Thyroid gland (tissue), 4 donors: ENCODE results near the gene CCT8L2.
A peak's percentile ranks its signal among the peaks of the same experiment; 100 is the strongest.
"Not testable (repeated sequence)": the region's sequence is repeated elsewhere in the genome, so short reads cannot be mapped to it uniquely, and the experiment has no call there.

Experiments used
- POLR2A ChIP-seq, 2 donors: fragments of 450-650 bp; IDR thresholded peaks; one replicate each; pipeline ENCODE4 v1.6.1; 2017; ENCODE audit warnings: antibody characterized with exemption in 2 of 2, mild to moderate bottlenecking in 2 of 2, moderate library complexity in 1 of 2
- TF ChIP-seq, protein P1 (sequence below), 6 experiments: fragments of 200-600 bp in 3 of 6; fragments of 450-650 bp in 3 of 6; sonication (generic) in 3 of 6; IDR thresholded peaks; one replicate each; pipeline ENCODE4 v1.5.1; 2016 to 2019; ENCODE audit warnings: antibody characterized with exemption in 6 of 6, mild to moderate bottlenecking in 2 of 6, inconsistent platforms in 1 of 6, moderate library complexity in 1 of 6

DNA sequence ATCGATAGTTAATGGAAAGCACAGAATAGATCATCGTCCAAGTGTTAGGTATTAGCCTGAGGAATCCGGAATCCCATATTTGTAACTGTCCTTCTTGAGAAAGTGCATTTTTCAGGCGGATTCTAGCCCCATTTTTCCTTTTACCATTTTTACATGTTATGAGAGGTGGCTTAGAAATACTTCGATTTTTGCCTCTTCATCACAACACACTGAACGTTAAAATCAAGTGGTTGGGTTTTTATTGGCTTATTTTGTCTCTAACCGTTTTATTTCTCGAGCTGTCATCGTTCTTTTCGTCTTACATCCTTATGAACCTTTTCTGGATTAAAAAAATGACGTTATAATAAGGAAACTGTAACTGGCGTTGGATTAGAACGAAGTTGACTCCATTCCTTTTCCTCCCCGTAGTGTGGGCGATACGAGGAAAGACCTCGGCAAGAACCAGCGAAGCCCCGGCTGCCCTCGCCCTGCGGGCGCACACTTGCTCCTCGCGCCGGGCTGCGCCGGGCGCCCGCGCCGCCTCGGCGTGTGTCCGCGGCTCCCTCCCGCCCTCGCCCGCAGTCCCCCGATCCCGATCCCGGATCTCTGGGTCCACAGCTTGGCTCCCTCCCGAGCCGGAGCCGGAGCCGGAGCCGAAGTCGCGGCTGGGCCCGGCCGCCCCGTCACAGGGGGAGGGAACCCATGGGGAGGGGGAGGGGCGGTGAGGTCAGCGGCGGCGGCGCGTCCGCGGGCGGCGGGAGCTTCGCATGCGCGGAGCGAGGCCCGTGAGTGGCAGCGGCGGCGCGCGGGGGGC is 8.2 kb upstream of the CCT8L2 start:
- TF ChIP-seq, protein P1, sequence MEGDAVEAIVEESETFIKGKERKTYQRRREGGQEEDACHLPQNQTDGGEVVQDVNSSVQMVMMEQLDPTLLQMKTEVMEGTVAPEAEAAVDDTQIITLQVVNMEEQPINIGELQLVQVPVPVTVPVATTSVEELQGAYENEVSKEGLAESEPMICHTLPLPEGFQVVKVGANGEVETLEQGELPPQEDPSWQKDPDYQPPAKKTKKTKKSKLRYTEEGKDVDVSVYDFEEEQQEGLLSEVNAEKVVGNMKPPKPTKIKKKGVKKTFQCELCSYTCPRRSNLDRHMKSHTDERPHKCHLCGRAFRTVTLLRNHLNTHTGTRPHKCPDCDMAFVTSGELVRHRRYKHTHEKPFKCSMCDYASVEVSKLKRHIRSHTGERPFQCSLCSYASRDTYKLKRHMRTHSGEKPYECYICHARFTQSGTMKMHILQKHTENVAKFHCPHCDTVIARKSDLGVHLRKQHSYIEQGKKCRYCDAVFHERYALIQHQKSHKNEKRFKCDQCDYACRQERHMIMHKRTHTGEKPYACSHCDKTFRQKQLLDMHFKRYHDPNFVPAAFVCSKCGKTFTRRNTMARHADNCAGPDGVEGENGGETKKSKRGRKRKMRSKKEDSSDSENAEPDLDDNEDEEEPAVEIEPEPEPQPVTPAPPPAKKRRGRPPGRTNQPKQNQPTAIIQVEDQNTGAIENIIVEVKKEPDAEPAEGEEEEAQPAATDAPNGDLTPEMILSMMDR (IDR thresholded peaks at IDR 0.05): not testable (repeated sequence)
- peak in 1 of 2 donors; percentile 12 for TF ChIP-seq POLR2A (IDR thresholded peaks at IDR 0.05)
